H1 (cell line): ENCODE measurements around the gene RMND5B. TPM values are rescaled to one million over a fixed set of nuclear protein-coding genes. Genes with fewer than 3 reads are reported as not detected.
A peak's percentile ranks its signal among the peaks of the same experiment; 100 is the strongest.

Experiments used
- CTCF ChIA-PET: fragments of 300-600 bp; sonication (Branson Sonifier 250); formaldehyde crosslinking; loops from one replicate; lab custom pipeline; 2021; ENCODE audit not compliant: partially characterized antibody; lab: Charles Lee
- POLR2A ChIA-PET: fragments of 300-600 bp; sonication (Branson Sonifier 250); formaldehyde crosslinking; loops from one replicate; lab custom pipeline; 2021; ENCODE audit warnings: inconsistent platforms; ENCODE audit not compliant: partially characterized antibody; lab: Charles Lee
- DNase-seq, 2 experiments: peaks; one replicate each; pipeline versions ENCODE4 v3.0.0 to v3.0.0-alpha.2; 2010 to 2022; ENCODE audit warnings: low spot score in 2 of 2, low read depth in 1 of 2, mixed read lengths in 1 of 2
- FAIRE-seq: peaks from 2 replicates; lab custom pipeline; 2011; peaks lifted over from hg19 to GRCh38; lab: Jason Lieb, UNC
- H2AFZ ChIP-seq: 2 replicates; pipeline ENCODE4 v1.8.1; 2012; ENCODE audit warnings: low read length, inconsistent platforms
- H2AK5ac ChIP-seq: 2 replicates; pipeline ENCODE4 v1.6.1; 2013; ENCODE audit warnings: low read depth, low read length
- H2BK120ac ChIP-seq: replicated peaks from 2 replicates; pipeline ENCODE3; 2013; ENCODE audit warnings: low read depth, low read length, inconsistent platforms
- H2BK12ac ChIP-seq: 2 replicates; pipeline ENCODE4 v1.6.1; 2013; ENCODE audit warnings: low read depth, low read length
- H2BK15ac ChIP-seq: 2 replicates; pipeline ENCODE4 v1.6.1; 2013; ENCODE audit warnings: low read length
- H2BK20ac ChIP-seq: 2 replicates; pipeline ENCODE4 v1.6.1; 2013; ENCODE audit warnings: low read length
- H2BK5ac ChIP-seq: 2 replicates; pipeline ENCODE4 v1.6.1; 2013; ENCODE audit warnings: low read depth, low read length
- H3K14ac ChIP-seq: 2 replicates; pipeline ENCODE4 v1.6.1; 2013; ENCODE audit warnings: inconsistent platforms; ENCODE audit not compliant: insufficient read length
- H3K18ac ChIP-seq: 2 replicates; pipeline ENCODE4 v1.6.1; 2013; ENCODE audit warnings: low read length; ENCODE audit errors: extremely low read depth
- H3K23ac ChIP-seq: 2 replicates; pipeline ENCODE4 v1.6.1; 2013; ENCODE audit warnings: inconsistent platforms; ENCODE audit not compliant: insufficient read length
- H3K23me2 ChIP-seq: 2 replicates; pipeline ENCODE4 v1.6.1; 2013; ENCODE audit warnings: low read depth, low read length
- H3K27ac ChIP-seq: 2 replicates; pipeline ENCODE4 v1.6.1; 2011; ENCODE audit warnings: low read depth, low read length, inconsistent platforms
- H3K27me3 ChIP-seq, 4 experiments: replicated peaks in 1 of 4; 1 replicate in 1 of 4; 2 replicates in 3 of 4; pipeline versions ENCODE4 v1.6.1 to v1.8.1; 2011 to 2013; ENCODE audit warnings: low read length in 3 of 4, mild to moderate bottlenecking in 3 of 4, inconsistent platforms in 2 of 4, mixed read lengths in 2 of 4, moderate library complexity in 1 of 4; ENCODE audit not compliant: control insufficient read depth in 3 of 4, insufficient read depth in 3 of 4; ENCODE audit errors: extremely low read depth in 1 of 4
- H3K36me3 ChIP-seq, 4 experiments: 2 replicates each; pipeline versions ENCODE4 v1.6.1 to v1.8.1; 2011 to 2013; ENCODE audit warnings: mild to moderate bottlenecking in 4 of 4, low read length in 3 of 4, moderate library complexity in 2 of 4, control low read depth in 1 of 4, inconsistent platforms in 1 of 4; ENCODE audit not compliant: insufficient read depth in 4 of 4, control insufficient read depth in 2 of 4
- H3K4ac ChIP-seq: replicated peaks from 2 replicates; pipeline ENCODE3; 2013; ENCODE audit warnings: low read length, low read depth, mixed read lengths, inconsistent platforms; ENCODE audit not compliant: insufficient read length
- H3K4me1 ChIP-seq, 4 experiments: replicated peaks in 1 of 4; 1 replicate in 1 of 4; 2 replicates in 3 of 4; pipeline versions ENCODE4 v1.6.1 to v1.8.1; 2011 to 2013; ENCODE audit warnings: low read length in 3 of 4, inconsistent platforms in 2 of 4, mixed read lengths in 1 of 4; ENCODE audit not compliant: insufficient read depth in 4 of 4, control insufficient read depth in 3 of 4
- H3K4me2 ChIP-seq, 2 experiments: 2 replicates each; pipeline versions ENCODE4 v1.6.1 to v1.8.1; 2011 to 2013; ENCODE audit warnings: low read depth in 2 of 2, low read length in 2 of 2, control low read depth in 1 of 2, inconsistent platforms in 1 of 2, mild to moderate bottlenecking in 1 of 2; ENCODE audit not compliant: insufficient read depth in 1 of 2
- H3K4me3 ChIP-seq, 4 experiments: fragments of 200-600, 300-600 bp in 1 of 4; sonication (generic), shearing (Covaris generic), sonication (Bioruptor Twin) in 1 of 4; 2 replicates each; pipeline versions ENCODE4 v1.5.1 to v1.8.1; 2011 to 2016; ENCODE audit warnings: low read length in 4 of 4, low read depth in 3 of 4, control low read depth in 2 of 4, inconsistent platforms in 2 of 4, mild to moderate bottlenecking in 2 of 4, mixed read lengths in 1 of 4, moderate library complexity in 1 of 4; ENCODE audit not compliant: insufficient read depth in 2 of 4; ENCODE audit errors: extremely low read depth in 1 of 4
- H3K56ac ChIP-seq: replicated peaks from 2 replicates; pipeline ENCODE3; 2013; ENCODE audit warnings: low read depth, mild to moderate bottlenecking, mixed read lengths, low read length, inconsistent platforms; ENCODE audit not compliant: insufficient read length
- H3K79me1 ChIP-seq: 2 replicates; pipeline ENCODE4 v1.6.1; 2013; ENCODE audit warnings: low read depth, low read length, control low read depth
- H3K79me2 ChIP-seq, 2 experiments: 2 replicates each; pipeline versions ENCODE4 v1.6.1 to v1.8.1; 2012 to 2013; ENCODE audit warnings: low read length in 2 of 2, mild to moderate bottlenecking in 2 of 2, inconsistent platforms in 1 of 2; ENCODE audit not compliant: insufficient read depth in 2 of 2, control insufficient read depth in 1 of 2
- H3K9ac ChIP-seq, 4 experiments: replicated peaks in 1 of 4; 1 replicate in 1 of 4; 2 replicates in 3 of 4; pipeline versions ENCODE4 v1.6.1 to v1.8.1; 2011 to 2013; ENCODE audit warnings: low read depth in 3 of 4, low read length in 3 of 4, control low read depth in 2 of 4, mild to moderate bottlenecking in 2 of 4, moderate library complexity in 2 of 4, inconsistent platforms in 1 of 4; ENCODE audit errors: extremely low read depth in 1 of 4
- H3K9me3 ChIP-seq, 2 experiments: 2 replicates each; pipeline versions ENCODE4 v1.6.1 to v1.8.1; 2012 to 2013; ENCODE audit warnings: mild to moderate bottlenecking in 2 of 2, moderate library complexity in 2 of 2, control low read depth in 1 of 2, inconsistent platforms in 1 of 2, low read depth in 1 of 2, low read length in 1 of 2, mixed read lengths in 1 of 2; ENCODE audit not compliant: insufficient read depth in 2 of 2
- H4K20me1 ChIP-seq, 2 experiments: replicated peaks in 1 of 2; 2 replicates each; pipeline versions ENCODE3 to v1.8.1; 2011 to 2013; ENCODE audit warnings: inconsistent platforms in 2 of 2, low read length in 2 of 2, mild to moderate bottlenecking in 1 of 2; ENCODE audit not compliant: insufficient read depth in 2 of 2, control insufficient read depth in 1 of 2
- H4K5ac ChIP-seq: 2 replicates; pipeline ENCODE4 v1.6.1; 2013; ENCODE audit warnings: low read length, low read depth, mixed read lengths, inconsistent platforms; ENCODE audit not compliant: insufficient read length
- H4K8ac ChIP-seq: 2 replicates; pipeline ENCODE4 v1.8.0; 2013; ENCODE audit warnings: mild to moderate bottlenecking, moderate library complexity, low read length, inconsistent platforms; ENCODE audit not compliant: insufficient read depth; ENCODE audit errors: extremely low read depth
- H4K91ac ChIP-seq: replicated peaks from 2 replicates; pipeline ENCODE3; 2013; ENCODE audit warnings: low read length, mixed read lengths, inconsistent platforms; ENCODE audit not compliant: insufficient read length
- ASH2L ChIP-seq: fragments of 200-600, 300-600 bp; sonication (generic); IDR thresholded peaks from one replicate; pipeline ENCODE4 v1.7.1; 2017; ENCODE audit warnings: low read length
- KDM4A ChIP-seq: IDR thresholded peaks from one replicate; pipeline ENCODE4 v1.7.1; 2012; ENCODE audit warnings: low read depth, mild to moderate bottlenecking, moderate library complexity, low read length, inconsistent platforms; ENCODE audit not compliant: severe bottlenecking
- PHF8 ChIP-seq: fragments of 200-600 bp; sonication (generic); conservative IDR thresholded peaks from 2 replicates; pipeline ENCODE4 v1.7.1; 2012; ENCODE audit warnings: low read depth, mild to moderate bottlenecking, inconsistent platforms, low read length, moderate library complexity
- POLR2AphosphoS5 ChIP-seq: IDR thresholded peaks from 2 replicates; pipeline ENCODE4 v1.6.1; 2011; ENCODE audit warnings: low read depth, low read length
- TAF7 ChIP-seq: optimal IDR thresholded peaks from 2 replicates; pipeline ENCODE3; 2011; ENCODE audit warnings: low read depth, mild to moderate bottlenecking, inconsistent platforms, low read length, moderate library complexity, borderline replicate concordance
- WGBS, 2 experiments: shearing (Covaris generic) in 1 of 2; methylation state at CpG; one replicate each; pipeline versions ENCODE4 v1.1.6 to v1.1.7; 2013 to 2015; ENCODE audit warnings: low lambda C conversion rate in 2 of 2, mixed read lengths in 2 of 2, inconsistent platforms in 1 of 2, low coverage in 1 of 2, missing lambda C conversion rate in 1 of 2; ENCODE audit not compliant: insufficient replicate concordance in 2 of 2, insufficient coverage in 1 of 2, insufficient read length in 1 of 2; ENCODE audit errors: extremely low coverage in 1 of 2, missing lambda C conversion rate in 1 of 2; 5-methylcytosine and 5-hydroxymethylcytosine counted together
- polyA plus RNA-seq, 7 experiments: library from polyadenylated mRNA; depleted of rRNA in 3 of 7; stranded (reverse) in 5 of 7; unstranded in 2 of 7; fragments of >200 nt in 5 of 7; fragments of 200-250 nt in 2 of 7; gene quantifications; 1 replicate in 5 of 7; 2 replicates in 1 of 7; 4 replicates in 1 of 7; pipeline versions ENCODE4 v1.2.1 to v1.2.3, GENCODE V29; 2011 to 2013; ENCODE audit warnings: missing spikeins in 2 of 7, mixed read lengths in 2 of 7
- total RNA-seq: library from RNA; stranded (reverse); fragmentation: NEBNext Ultra II Directional; extraction: Animal tissue kit (Norgen Biotek cat#: 25700); gene quantifications from 2 replicates; pipeline ENCODE4 v1.2.1, GENCODE V29; 2021

RMND5B gene
- total and polyA plus RNA-seq, 2 of the 8 experiments (the other 6 are each of a cell fraction or from before 2014, with no cell fraction given), result 75.9 to 90.2 TPM

- FAIRE-seq, result no peak
- Histone ChIP-seq H3K4me2 (no peak overlapping the region), H3K36me3 (peaks cover 9 to 29% (median 20%) of the 10 kb centered on the region in 4 experiments; a peak in 7 of 8 replicates), H2BK5ac (peak overlapping the region; percentile 96), H2AFZ (no peak overlapping the region), H2BK12ac (0 out of 2 replicates have a peak overlapping the region, but pooled peaks have one; percentile 75), H3K4me3 (no peak overlapping the region), H3K18ac (no peak overlapping the region; the same call in 1 of the 2 replicates), H3K23ac (no peak overlapping the region), H4K20me1 (peaks cover 7 to 12% of the 10 kb centered on the region in 2 experiments), H3K4me1 (peaks cover 10 to 58% (median 33%) of the 10 kb centered on the region in 4 experiments), H3K56ac (no peak overlapping the region), H2BK20ac (0 out of 2 replicates have a peak overlapping the region, but pooled peaks have one; percentile 32), H2BK120ac (no peak overlapping the region), H3K4ac (no peak overlapping the region), H3K14ac (no peak overlapping the region), H3K79me2 (peaks cover 5 to 41% of the 10 kb centered on the region in 2 experiments; a peak in 3 of 4 replicates), H3K23me2 (no peaks in the 10 kb centered on the region), H3K9me3 (no peaks in the 10 kb centered on the region), H3K27ac (peak overlapping the region; percentile 65; the same call in 1 of the 2 replicates), H4K8ac (peak overlapping the region; percentile 74), H3K79me1 (peaks cover 16% of the 10 kb centered on the region), H4K5ac (no peak overlapping the region), H2AK5ac (0 out of 2 replicates have a peak overlapping the region, but pooled peaks have one; percentile 56), H2BK15ac (0 out of 2 replicates have a peak overlapping the region, but pooled peaks have one; percentile 25), H3K27me3 (no peaks in the 10 kb centered on the region), H3K9ac (no peak overlapping the region), H4K91ac (no peak overlapping the region)
- DNase-seq, result no peak
- no peak for TF ChIP-seq KDM4A
- TF ChIP-seq TAF7, result no peak
- peak; percentile 30; the same call in 1 of the 2 replicates for TF ChIP-seq POLR2AphosphoS5
- TF ChIP-seq PHF8, result no peak
- no peak for TF ChIP-seq ASH2L
- ChIA-PET POLR2A (interaction anchor here (0.8 to 40.7 kb wide), 6 partner anchors 6 to 58 kb away, joined by 3 to 1250 read pairs (median 9); partner anchors contain the start of genes N4BP3, NHP2 and RMND5B), CTCF (interaction anchor here (1.1 to 12.9 kb wide), 6 partner anchors 10 to 46 kb away, joined by 4 to 189 read pairs (median 86); partner anchors contain the start of genes NHP2 and RMND5B)
- 96% methylated on average over 5 of the region's 5 CpGs; no CpG with 5 or more reads in 1 of the 2 experiments for WGBS, 2 experiments
These were observed 8.5 kb upstream of the RMND5B start for GRCh38 chr5:178122346-178122745.
